HK-2 (cell line): ENCODE data around the gene PTGDS.
A peak's percentile ranks its signal among the peaks of the same experiment; 100 is the strongest.

Experiments
- DNase-seq: peaks from one replicate; pipeline ENCODE4 v3.0.0-alpha.2; 2018; ENCODE audit not compliant: unreplicated experiment

PTGDS gene

GRCh38 chr9:136945333-136946227 is 31.7 kb upstream of the PTGDS start:
- no peak for DNase-seq

GRCh38 chr9:136946228-136947027 is 30.9 kb upstream of the PTGDS start:
- no peak for DNase-seq

GRCh38 chr9:136947028-136947891 is 30.0 kb upstream of the PTGDS start:
- DNase-seq, result no peak

- peak; percentile 43 for DNase-seq
Measured at GRCh38 chr9:136947955-136948510, 29.3 kb upstream of the PTGDS start.

- DNase-seq, result no peak
Measured at GRCh38 chr9:136949239-136949816, 28.0 kb upstream of the PTGDS start.

GRCh38 chr9:136949817-136950655 is 27.3 kb upstream of the PTGDS start:
- DNase-seq, result peak; percentile 98

GRCh38 chr9:136950656-136951276 is 26.5 kb upstream of the PTGDS start:
- no peak for DNase-seq

- no peak for DNase-seq
Measured at GRCh38 chr9:136951541-136952320, 25.6 kb upstream of the PTGDS start, which contains the start of gene LCN12. Gene LCN12 (plus strand): TSS chr9:136952273. CDS start chr9:136952328, 55 bp downstream.

- DNase-seq, result no peak
Measured at GRCh38 chr9:136952321-136952850, 24.9 kb upstream of the PTGDS start.

- DNase-seq, result no peak
Measured at GRCh38 chr9:136952876-136953770, 24.2 kb upstream of the PTGDS start.

GRCh38 chr9:136953771-136954269 is 23.5 kb upstream of the PTGDS start:
- DNase-seq, result no peak

- DNase-seq, result no peak
Measured at GRCh38 chr9:136954270-136955083, 22.8 kb upstream of the PTGDS start.

GRCh38 chr9:136955202-136955942 is 21.9 kb upstream of the PTGDS start:
- DNase-seq, result no peak

GRCh38 chr9:136955943-136956335 is 21.4 kb upstream of the PTGDS start:
- no peak for DNase-seq

GRCh38 chr9:136956604-136957003 is 20.7 kb upstream of the PTGDS start:
- no peak for DNase-seq

GRCh38 chr9:136957461-136957860 is 19.8 kb upstream of the PTGDS start:
- no peak for DNase-seq
